CD4-positive, alpha-beta T cell treated with Interleukin-6 for 4 hours (primary cell): ENCODE data around the gene ZNF511.

Experiments
- DNase-seq: peaks from one replicate; pipeline ENCODE4 v3.0.0-alpha.2; 2020; ENCODE audit warnings: mixed read lengths

Gene ZNF511

GRCh38 chr10:133355991-133356390 is 47.3 kb downstream of the ZNF511 start:
- no peak for DNase-seq

GRCh38 chr10:133356549-133357284 is 48.0 kb downstream of the ZNF511 start:
- DNase-seq, result no peak

- DNase-seq, result peak; percentile 70
Observed at GRCh38 chr10:133357285-133358161, 48.8 kb downstream of the ZNF511 start, which contains the start of gene FUOM. TSS of gene FUOM (minus strand) at chr10:133358019. CDS start at chr10:133358007, 12 bp downstream.

- DNase-seq, result no peak
Observed at GRCh38 chr10:133358162-133358924, 49.6 kb downstream of the ZNF511 start.

GRCh38 chr10:133358925-133359310 is 50.2 kb downstream of the ZNF511 start:
- no peak for DNase-seq

- peak; percentile 58 for DNase-seq
Observed at GRCh38 chr10:133359554-133359971, 50.8 kb downstream of the ZNF511 start.

- no peak for DNase-seq
Observed at GRCh38 chr10:133359972-133360610, 51.4 kb downstream of the ZNF511 start.

GRCh38 chr10:133361227-133361626 is 52.5 kb downstream of the ZNF511 start:
- no peak for DNase-seq

- no peak for DNase-seq
Observed at GRCh38 chr10:133361773-133362441, 53.2 kb downstream of the ZNF511 start.
